Choroid plexus epithelial cell (primary cell): Measurements from ENCODE around the gene TMEM236.

Experiments used
- DNase-seq: peaks from one replicate; pipeline ENCODE4 v3.0.0-alpha.2; 2010; ENCODE audit warnings: low read depth
- H3K4me3 ChIP-seq: 2 replicates; pipeline ENCODE4 v1.5.1; 2011; ENCODE audit warnings: low read depth, mild to moderate bottlenecking, control low read depth, low read length, moderate library complexity
- TF ChIP-seq, protein P1 (sequence below): conservative IDR thresholded peaks from 2 replicates; pipeline ENCODE4 v1.5.1; 2011; ENCODE audit warnings: low read depth, mild to moderate bottlenecking, control low read depth, inconsistent platforms, low read length, moderate library complexity

TMEM236 gene

GRCh38 chr10:17740668-17741067, 11.3 kb upstream of the TMEM236 start:
- DNase-seq: no peak
- TF ChIP-seq, protein P1, sequence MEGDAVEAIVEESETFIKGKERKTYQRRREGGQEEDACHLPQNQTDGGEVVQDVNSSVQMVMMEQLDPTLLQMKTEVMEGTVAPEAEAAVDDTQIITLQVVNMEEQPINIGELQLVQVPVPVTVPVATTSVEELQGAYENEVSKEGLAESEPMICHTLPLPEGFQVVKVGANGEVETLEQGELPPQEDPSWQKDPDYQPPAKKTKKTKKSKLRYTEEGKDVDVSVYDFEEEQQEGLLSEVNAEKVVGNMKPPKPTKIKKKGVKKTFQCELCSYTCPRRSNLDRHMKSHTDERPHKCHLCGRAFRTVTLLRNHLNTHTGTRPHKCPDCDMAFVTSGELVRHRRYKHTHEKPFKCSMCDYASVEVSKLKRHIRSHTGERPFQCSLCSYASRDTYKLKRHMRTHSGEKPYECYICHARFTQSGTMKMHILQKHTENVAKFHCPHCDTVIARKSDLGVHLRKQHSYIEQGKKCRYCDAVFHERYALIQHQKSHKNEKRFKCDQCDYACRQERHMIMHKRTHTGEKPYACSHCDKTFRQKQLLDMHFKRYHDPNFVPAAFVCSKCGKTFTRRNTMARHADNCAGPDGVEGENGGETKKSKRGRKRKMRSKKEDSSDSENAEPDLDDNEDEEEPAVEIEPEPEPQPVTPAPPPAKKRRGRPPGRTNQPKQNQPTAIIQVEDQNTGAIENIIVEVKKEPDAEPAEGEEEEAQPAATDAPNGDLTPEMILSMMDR: no peak
- no peak overlapping the region for H3K4me3 ChIP-seq

GRCh38 chr10:17742918-17743317, 9.1 kb upstream of the TMEM236 start:
- TF ChIP-seq, protein P1: peak; percentile 82
- peak overlapping the region; percentile 37 for H3K4me3 ChIP-seq
- peak; percentile 72 for DNase-seq

GRCh38 chr10:17743437-17743836, 8.6 kb upstream of the TMEM236 start:
- TF ChIP-seq, protein P1: no peak
- no peak for DNase-seq

DNA sequence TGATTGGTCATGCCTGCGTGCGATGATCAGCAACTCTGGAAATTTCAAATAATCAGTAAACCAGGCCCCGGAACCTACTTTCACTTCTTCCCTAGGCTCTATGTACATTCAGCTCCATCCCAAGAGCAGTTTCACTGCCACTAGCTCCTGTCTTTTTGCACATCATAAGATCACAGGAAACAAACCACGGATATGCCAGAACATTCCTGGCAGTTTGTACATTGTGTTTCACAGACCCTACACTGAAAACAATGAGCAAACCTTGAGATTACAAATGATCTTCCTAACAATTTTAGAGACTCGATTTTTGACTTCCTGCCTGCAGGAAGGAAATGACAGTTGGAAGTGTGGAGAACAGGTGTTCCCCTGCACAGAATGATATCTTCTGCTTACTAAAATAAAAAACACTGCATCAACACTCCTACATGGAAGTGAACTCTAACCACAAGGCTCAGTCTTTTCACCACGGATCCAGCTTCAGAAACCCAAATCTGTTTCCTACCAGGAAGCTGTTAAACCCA, 7.6 kb upstream of the TMEM236 start:
- no peak overlapping the region for H3K4me3 ChIP-seq
- peak; percentile 47 for DNase-seq
- TF ChIP-seq, protein P1: no peak

More at GRCh38 chr10:17743437-17743836, 8.6 kb upstream of the TMEM236 start:
- no peak overlapping the region for H3K4me3 ChIP-seq

GRCh38 chr10:17747883-17748550, 4.0 kb upstream of the TMEM236 start:
- no peak overlapping the region for H3K4me3 ChIP-seq
- TF ChIP-seq, protein P1: no peak
- peak; percentile 59 for DNase-seq

- no peak overlapping the region for H3K4me3 ChIP-seq
- DNase-seq: no peak
- TF ChIP-seq, protein P1: no peak
Measured at GRCh38 chr10:17749890-17750289, 2.1 kb upstream of the TMEM236 start.
